ENCODE measurements around the gene TMEM125.

The TMEM125 gene

DNA sequence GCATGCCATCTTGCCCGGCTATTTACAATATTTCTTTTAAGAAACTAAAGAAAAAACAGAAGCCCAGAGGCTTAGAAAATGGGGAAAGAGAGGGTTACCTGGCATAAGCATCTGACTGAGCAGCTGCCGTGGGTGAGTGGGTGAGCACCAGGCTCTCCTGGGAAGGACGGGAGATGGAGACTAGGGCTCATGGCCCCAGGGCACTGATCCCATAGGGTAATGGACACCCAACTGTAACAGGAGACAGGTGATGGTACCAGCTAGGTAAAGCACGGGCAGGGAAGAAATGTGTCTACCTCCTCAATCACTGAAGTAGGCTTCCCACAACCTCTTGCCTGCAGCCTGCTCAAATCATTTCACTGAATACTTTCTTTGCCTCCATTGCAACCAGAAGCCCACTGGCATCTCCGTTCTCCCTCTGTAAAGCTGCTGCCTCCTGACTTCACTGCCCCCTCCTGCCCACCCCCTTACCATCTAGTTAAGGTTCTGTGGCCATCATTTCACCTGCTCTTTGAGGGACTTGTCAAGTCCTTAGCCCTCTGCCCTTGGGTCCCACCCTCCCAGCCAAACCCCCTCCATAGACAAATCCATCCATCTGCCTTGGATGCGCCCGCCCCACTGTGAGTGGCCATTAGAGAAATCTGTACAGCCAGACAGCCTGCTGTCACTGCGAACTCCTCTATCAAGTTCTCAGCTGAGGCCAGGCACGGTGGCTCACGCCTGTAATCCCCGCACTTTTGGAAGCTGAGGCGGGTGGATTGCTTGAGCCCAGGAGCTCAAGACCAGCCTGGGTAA lies 6.2 kb downstream of the TMEM125 start:
- no peak for DNase-seq

- DNase-seq = no peak
These were observed 6.9 kb downstream of the TMEM125 start for GRCh38 chr1:43276673-43277072.

- no peak for DNase-seq
These were observed 7.5 kb downstream of the TMEM125 start for GRCh38 chr1:43277116-43277876.

DNA sequence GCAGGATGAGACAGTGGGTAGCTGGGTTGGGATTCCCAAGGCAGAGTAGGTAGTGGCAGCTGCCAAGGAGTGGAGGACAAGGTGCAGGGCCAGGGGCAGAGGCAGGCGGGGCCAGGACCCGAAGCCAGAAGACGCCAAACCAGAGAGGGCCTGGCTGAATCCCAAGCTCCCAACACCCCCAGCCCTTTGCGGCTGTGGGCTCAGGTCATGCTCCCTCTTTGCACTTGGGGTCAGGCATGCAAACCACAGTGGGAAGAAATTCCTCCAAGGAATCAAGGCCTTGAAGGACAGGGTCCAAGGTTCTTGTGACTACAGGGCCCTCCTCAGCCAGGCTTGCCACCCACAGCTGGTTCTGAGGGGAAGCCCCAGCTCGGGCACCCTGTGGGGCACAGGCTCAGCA lies 9.4 kb downstream of the TMEM125 start:
- DNase-seq = no peak

DNA sequence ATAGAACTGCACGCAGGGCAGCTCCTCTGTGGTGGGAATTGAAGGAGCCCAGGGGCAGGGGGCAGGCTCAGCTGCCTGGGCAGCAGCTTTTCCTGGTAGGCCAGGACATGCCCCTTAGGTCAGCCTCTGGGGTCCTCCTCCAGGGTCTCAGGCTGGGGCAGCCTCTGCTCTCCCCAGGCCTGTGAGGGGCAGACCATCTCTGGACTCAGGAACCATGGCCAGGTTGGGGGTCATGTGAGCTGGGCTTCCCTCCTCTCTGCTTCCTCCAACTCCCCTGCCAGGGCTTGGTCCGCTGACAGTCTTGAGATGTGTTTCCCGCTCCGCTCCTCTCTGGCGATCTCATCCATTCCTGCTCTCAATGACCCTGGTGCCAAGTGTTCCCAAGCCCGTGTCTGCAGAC lies 9.9 kb downstream of the TMEM125 start:
- no peak for DNase-seq

DNA sequence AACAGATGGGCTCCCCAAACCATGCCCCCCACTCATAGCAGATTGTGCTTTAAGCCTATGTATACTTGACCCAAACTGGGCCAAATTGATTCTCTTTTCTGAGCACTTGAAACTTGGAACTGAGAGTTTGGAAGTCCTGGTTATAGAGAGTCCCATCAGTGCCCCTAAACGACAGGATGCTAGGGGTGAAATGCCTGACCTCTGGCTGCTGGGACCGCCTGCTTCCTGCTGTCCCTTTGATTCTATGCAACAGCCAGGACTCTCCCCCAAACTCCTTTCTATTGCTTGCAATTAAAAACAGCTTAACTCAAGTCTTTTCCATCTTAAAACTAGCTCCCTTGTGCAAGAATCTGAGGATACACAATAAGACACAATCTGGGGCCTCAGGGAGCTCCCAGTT lies 10.9 kb downstream of the TMEM125 start:
- no peak for DNase-seq

GRCh38 chr1:43282220-43283195 lies 12.7 kb downstream of the TMEM125 start:
- no peak for DNase-seq

- no peak for DNase-seq
These were observed 14.3 kb downstream of the TMEM125 start for GRCh38 chr1:43284065-43284464.

DNA sequence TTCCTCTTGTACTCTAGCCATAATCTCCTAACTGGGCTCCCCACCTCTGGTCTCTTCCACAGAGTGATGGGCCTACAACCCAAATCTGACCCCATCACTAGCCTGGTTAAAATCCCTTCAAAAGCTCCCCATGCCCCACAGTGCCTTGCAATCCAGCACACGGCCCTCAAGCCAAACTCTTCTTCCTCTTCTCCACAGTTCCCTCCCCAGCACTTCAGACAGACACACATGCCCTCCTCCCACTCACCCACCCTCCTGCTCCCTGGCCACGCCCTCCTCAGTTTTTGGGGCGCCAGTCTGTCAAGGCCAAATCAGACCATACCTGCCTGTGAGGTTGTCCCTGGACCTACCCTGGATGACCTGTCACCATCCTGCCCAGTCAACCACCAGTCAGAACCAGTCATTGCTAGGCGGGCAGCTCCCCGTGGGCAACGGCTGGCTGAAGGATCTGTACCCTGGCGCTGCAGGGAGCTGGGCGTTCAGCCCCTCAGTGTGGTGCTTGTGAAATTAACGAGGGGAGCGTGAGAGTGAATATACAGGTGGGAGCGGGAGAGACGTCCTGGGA lies 14.8 kb downstream of the TMEM125 start:
- no peak for DNase-seq

DNA sequence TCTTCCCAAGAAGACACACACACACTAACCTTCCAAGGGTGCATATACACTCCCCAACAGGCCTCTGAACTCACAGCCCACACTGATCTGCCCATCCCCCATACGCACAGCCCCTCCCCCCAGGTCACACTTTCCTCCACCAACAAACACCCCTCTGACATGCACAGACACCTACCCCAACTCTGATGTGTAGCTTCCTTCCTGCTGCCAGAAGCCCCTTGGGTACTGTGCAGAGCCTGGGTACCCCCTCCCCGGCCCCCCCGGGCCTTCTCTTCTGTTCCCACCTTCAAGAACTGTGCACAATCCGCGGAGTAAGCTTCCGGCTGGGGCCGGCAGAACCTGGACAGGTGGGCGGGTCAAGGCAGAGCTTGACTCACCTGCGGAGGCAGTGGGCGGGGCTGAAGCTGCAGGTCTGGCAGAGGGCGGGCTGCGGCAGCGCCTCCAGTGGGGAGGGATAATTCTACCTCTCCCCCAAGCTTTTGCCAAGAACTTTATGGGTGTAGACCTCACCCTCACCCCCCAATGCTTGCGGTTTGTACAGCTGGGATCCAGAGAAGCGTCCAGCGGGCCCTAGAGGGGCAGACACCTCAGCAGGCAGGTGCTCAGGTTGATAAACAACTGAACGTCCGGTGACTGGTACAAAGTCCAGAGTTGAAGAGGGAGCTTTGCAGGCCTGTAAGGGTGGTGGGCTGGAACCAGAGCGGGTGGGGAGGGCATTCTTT lies 15.6 kb downstream of the TMEM125 start, which contains the start of gene C1orf210:
Gene C1orf210, minus strand, starts transcription at position 313 of the 722 bp plus-strand sequence. CDS start 2,311 bp downstream, outside the sequence.
- no peak for DNase-seq

GRCh38 chr1:43286115-43286514 lies 16.3 kb downstream of the TMEM125 start:
- no peak for DNase-seq

- DNase-seq = no peak
These were observed 16.8 kb downstream of the TMEM125 start for GRCh38 chr1:43286533-43286932.

GRCh38 chr1:43288058-43288784 lies 18.4 kb downstream of the TMEM125 start:
- DNase-seq = no peak

DNA sequence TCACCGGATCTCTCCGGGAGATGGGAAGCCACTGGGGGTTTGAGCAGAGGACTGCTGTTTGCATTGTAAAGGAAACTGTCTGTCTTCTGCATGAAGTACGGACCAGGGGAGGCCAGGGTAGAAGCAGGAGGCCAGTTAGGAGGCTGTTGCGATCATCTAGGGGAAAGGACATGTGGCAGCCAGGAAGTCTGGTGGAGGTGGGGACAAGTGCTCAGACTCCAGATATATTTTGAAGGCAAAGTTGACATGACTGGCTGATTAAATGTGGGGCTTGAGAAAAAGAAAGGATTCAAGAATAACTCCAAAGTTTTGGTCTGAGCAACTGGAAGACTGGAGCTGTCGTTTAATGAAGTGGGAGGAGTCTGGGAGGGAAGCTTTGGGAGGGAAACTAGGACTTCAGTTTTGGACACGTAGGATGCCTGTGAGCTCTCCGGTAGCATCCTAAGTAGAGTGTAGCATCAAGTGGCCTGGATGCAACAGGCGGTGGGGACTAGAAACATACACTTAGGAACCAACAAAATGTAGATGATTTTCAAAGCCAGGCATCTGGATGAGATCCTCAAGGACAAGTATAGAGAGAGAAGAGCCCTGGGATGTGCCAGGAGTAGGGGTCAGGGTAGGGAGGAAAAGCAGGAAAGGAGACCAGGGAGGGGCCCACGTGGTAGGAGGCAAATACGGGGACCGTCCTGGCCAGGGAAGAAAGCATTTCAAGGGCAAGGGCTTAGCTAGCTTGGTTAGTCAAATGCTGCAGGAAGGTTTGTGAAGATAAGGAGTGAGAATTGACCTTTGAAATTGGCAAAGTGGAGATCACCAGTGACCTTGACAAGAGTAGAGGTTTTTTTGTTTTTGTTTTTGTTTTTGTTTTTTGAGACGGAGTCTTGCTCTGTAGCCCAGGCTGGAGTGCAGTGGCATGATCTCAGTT lies 19.3 kb downstream of the TMEM125 start:
- no peak for DNase-seq

GRCh38 chr1:43292216-43292615 lies 22.4 kb downstream of the TMEM125 start:
- no peak for DNase-seq

DNA sequence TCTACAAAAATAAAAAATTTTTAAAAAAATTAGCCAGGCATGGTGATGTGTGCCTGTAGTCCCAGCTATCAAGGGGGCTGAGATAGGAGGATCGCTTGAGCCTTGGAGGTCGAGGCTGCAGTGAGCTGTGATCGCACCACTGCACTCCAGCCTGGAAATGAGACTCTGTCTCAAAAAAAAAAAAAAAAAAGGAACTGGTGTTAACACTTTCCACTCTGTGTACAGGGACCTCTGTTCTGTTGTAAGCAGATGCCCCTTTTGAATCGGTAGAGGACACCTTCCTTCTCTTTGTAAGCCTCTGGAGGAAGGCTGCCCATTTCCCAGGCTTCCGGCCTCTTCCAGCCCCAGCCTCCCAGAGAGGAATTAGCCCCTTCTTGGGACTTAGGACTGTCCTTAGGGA lies 22.9 kb downstream of the TMEM125 start:
- no peak for DNase-seq

DNA sequence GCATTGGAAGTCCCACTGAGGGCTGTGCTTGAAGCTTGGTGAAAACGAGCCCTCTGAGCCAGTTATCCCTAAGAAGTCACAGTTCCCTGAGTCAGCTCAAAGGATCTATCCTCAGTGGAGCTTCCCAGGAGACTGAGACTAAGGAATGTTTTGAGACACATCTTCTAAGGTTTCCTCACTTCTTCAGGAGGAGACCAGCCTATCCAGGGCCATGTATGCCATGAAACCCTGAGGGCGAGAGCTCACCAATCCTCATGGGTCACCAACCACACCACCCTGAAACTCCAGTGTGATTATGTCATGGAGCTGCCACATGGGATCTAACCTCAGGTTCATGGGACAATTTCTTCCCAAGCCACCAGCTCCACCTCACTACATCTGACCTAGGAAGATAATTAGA lies 23.4 kb downstream of the TMEM125 start:
- DNase-seq = no peak

DNA sequence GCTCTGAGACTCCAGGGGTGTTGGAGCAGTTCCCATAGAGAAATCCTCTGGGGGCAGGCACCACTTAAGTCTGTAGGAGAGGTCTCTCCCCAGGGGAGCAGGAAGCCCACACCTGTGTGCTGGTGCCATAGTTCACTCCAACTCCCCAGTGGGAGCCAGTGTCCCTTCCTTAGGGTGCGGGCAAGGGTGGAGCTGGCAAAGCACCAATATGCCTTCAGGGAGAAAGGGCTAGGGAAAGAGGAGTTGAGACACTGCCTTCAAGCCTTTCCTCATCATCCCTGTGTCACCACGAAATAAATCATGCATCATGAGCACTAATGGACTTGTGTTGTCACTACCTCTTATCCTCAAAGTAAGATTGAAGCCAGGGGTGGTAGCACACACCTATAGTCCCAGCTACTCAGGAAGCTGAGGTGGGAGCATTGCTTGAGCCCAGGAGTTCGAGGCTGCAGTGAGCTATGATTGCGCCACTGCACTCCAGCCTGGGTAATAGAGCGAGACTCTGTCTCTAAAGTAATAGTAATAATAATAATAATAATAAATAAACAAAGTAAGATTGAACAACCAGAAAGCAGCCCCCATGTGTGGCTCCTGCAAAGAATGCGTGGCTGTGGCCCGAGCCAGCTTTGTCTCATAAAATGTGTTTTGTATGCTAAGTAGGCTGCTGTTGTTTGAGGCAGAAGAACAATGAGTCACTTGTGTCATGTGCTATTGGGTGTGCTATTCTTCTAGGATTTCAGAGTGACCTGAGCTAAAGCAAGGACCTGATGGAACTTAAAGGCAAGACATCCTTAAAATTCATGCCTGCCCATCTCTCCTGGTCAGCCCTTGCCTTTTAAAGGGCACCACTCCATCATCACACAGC lies 24.3 kb downstream of the TMEM125 start:
- DNase-seq = no peak

DNA sequence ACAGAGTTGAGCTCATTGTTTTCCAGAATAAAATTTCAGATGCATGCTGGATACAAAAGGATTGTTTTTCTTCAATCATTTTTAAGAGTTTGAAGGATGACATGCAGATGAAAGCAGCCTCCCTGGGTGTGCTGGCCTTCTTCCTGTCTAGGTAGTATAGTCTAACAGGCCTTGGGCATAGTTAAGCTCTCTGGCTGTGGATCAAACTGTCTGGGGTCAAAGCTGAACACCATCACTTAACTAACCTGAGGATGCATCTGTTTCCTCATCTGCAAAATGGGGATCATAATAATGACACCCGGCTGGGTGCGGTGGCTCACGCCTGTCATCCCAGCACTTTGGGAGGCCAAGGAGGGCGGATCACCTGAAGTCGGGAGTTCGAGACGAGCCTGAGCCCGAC lies 25.0 kb downstream of the TMEM125 start:
- no peak for DNase-seq
